H1 (cell line): ENCODE results near the gene MED17. TPM values are rescaled to one million over a fixed set of nuclear protein-coding genes. Genes with fewer than 3 reads are reported as not detected.

ENCODE experiments used
- CTCF ChIA-PET: fragments of 300-600 bp; sonication (Branson Sonifier 250); formaldehyde crosslinking; loops from one replicate; lab custom pipeline; 2021; ENCODE audit not compliant: partially characterized antibody; lab: Charles Lee
- POLR2A ChIA-PET: fragments of 300-600 bp; sonication (Branson Sonifier 250); formaldehyde crosslinking; loops from one replicate; lab custom pipeline; 2021; ENCODE audit warnings: inconsistent platforms; ENCODE audit not compliant: partially characterized antibody; lab: Charles Lee
- DNase-seq, 2 experiments: peaks; one replicate each; pipeline versions ENCODE4 v3.0.0 to v3.0.0-alpha.2; 2010 to 2022; ENCODE audit warnings: low spot score in 2 of 2, low read depth in 1 of 2, mixed read lengths in 1 of 2
- FAIRE-seq: peaks from 2 replicates; lab custom pipeline; 2011; peaks lifted over from hg19 to GRCh38; lab: Jason Lieb, UNC
- H2AFZ ChIP-seq: 2 replicates; pipeline ENCODE4 v1.8.1; 2012; ENCODE audit warnings: low read length, inconsistent platforms
- H2AK5ac ChIP-seq: 2 replicates; pipeline ENCODE4 v1.6.1; 2013; ENCODE audit warnings: low read depth, low read length
- H2BK120ac ChIP-seq: replicated peaks from 2 replicates; pipeline ENCODE3; 2013; ENCODE audit warnings: low read depth, low read length, inconsistent platforms
- H2BK12ac ChIP-seq: 2 replicates; pipeline ENCODE4 v1.6.1; 2013; ENCODE audit warnings: low read depth, low read length
- H2BK15ac ChIP-seq: 2 replicates; pipeline ENCODE4 v1.6.1; 2013; ENCODE audit warnings: low read length
- H2BK20ac ChIP-seq: 2 replicates; pipeline ENCODE4 v1.6.1; 2013; ENCODE audit warnings: low read length
- H2BK5ac ChIP-seq: 2 replicates; pipeline ENCODE4 v1.6.1; 2013; ENCODE audit warnings: low read depth, low read length
- H3K14ac ChIP-seq: 2 replicates; pipeline ENCODE4 v1.6.1; 2013; ENCODE audit warnings: inconsistent platforms; ENCODE audit not compliant: insufficient read length
- H3K18ac ChIP-seq: 2 replicates; pipeline ENCODE4 v1.6.1; 2013; ENCODE audit warnings: low read length; ENCODE audit errors: extremely low read depth
- H3K23ac ChIP-seq: 2 replicates; pipeline ENCODE4 v1.6.1; 2013; ENCODE audit warnings: inconsistent platforms; ENCODE audit not compliant: insufficient read length
- H3K23me2 ChIP-seq: 2 replicates; pipeline ENCODE4 v1.6.1; 2013; ENCODE audit warnings: low read depth, low read length
- H3K27ac ChIP-seq: 2 replicates; pipeline ENCODE4 v1.6.1; 2011; ENCODE audit warnings: low read depth, low read length, inconsistent platforms
- H3K27me3 ChIP-seq, 4 experiments: replicated peaks in 1 of 4; 1 replicate in 1 of 4; 2 replicates in 3 of 4; pipeline versions ENCODE4 v1.6.1 to v1.8.1; 2011 to 2013; ENCODE audit warnings: low read length in 3 of 4, mild to moderate bottlenecking in 3 of 4, inconsistent platforms in 2 of 4, mixed read lengths in 2 of 4, moderate library complexity in 1 of 4; ENCODE audit not compliant: control insufficient read depth in 3 of 4, insufficient read depth in 3 of 4; ENCODE audit errors: extremely low read depth in 1 of 4
- H3K36me3 ChIP-seq, 4 experiments: 2 replicates each; pipeline versions ENCODE4 v1.6.1 to v1.8.1; 2011 to 2013; ENCODE audit warnings: mild to moderate bottlenecking in 4 of 4, low read length in 3 of 4, moderate library complexity in 2 of 4, control low read depth in 1 of 4, inconsistent platforms in 1 of 4; ENCODE audit not compliant: insufficient read depth in 4 of 4, control insufficient read depth in 2 of 4
- H3K4ac ChIP-seq: replicated peaks from 2 replicates; pipeline ENCODE3; 2013; ENCODE audit warnings: low read length, low read depth, mixed read lengths, inconsistent platforms; ENCODE audit not compliant: insufficient read length
- H3K4me1 ChIP-seq, 4 experiments: replicated peaks in 1 of 4; 1 replicate in 1 of 4; 2 replicates in 3 of 4; pipeline versions ENCODE4 v1.6.1 to v1.8.1; 2011 to 2013; ENCODE audit warnings: low read length in 3 of 4, inconsistent platforms in 2 of 4, mixed read lengths in 1 of 4; ENCODE audit not compliant: insufficient read depth in 4 of 4, control insufficient read depth in 3 of 4
- H3K4me2 ChIP-seq, 2 experiments: 2 replicates each; pipeline versions ENCODE4 v1.6.1 to v1.8.1; 2011 to 2013; ENCODE audit warnings: low read depth in 2 of 2, low read length in 2 of 2, control low read depth in 1 of 2, inconsistent platforms in 1 of 2, mild to moderate bottlenecking in 1 of 2; ENCODE audit not compliant: insufficient read depth in 1 of 2
- H3K4me3 ChIP-seq, 4 experiments: fragments of 200-600, 300-600 bp in 1 of 4; sonication (generic), shearing (Covaris generic), sonication (Bioruptor Twin) in 1 of 4; 2 replicates each; pipeline versions ENCODE4 v1.5.1 to v1.8.1; 2011 to 2016; ENCODE audit warnings: low read length in 4 of 4, low read depth in 3 of 4, control low read depth in 2 of 4, inconsistent platforms in 2 of 4, mild to moderate bottlenecking in 2 of 4, mixed read lengths in 1 of 4, moderate library complexity in 1 of 4; ENCODE audit not compliant: insufficient read depth in 2 of 4; ENCODE audit errors: extremely low read depth in 1 of 4
- H3K56ac ChIP-seq: replicated peaks from 2 replicates; pipeline ENCODE3; 2013; ENCODE audit warnings: low read depth, mild to moderate bottlenecking, mixed read lengths, low read length, inconsistent platforms; ENCODE audit not compliant: insufficient read length
- H3K79me1 ChIP-seq: 2 replicates; pipeline ENCODE4 v1.6.1; 2013; ENCODE audit warnings: low read depth, low read length, control low read depth
- H3K79me2 ChIP-seq, 2 experiments: 2 replicates each; pipeline versions ENCODE4 v1.6.1 to v1.8.1; 2012 to 2013; ENCODE audit warnings: low read length in 2 of 2, mild to moderate bottlenecking in 2 of 2, inconsistent platforms in 1 of 2; ENCODE audit not compliant: insufficient read depth in 2 of 2, control insufficient read depth in 1 of 2
- H3K9ac ChIP-seq, 4 experiments: replicated peaks in 1 of 4; 1 replicate in 1 of 4; 2 replicates in 3 of 4; pipeline versions ENCODE4 v1.6.1 to v1.8.1; 2011 to 2013; ENCODE audit warnings: low read depth in 3 of 4, low read length in 3 of 4, control low read depth in 2 of 4, mild to moderate bottlenecking in 2 of 4, moderate library complexity in 2 of 4, inconsistent platforms in 1 of 4; ENCODE audit errors: extremely low read depth in 1 of 4
- H3K9me3 ChIP-seq, 2 experiments: 2 replicates each; pipeline versions ENCODE4 v1.6.1 to v1.8.1; 2012 to 2013; ENCODE audit warnings: mild to moderate bottlenecking in 2 of 2, moderate library complexity in 2 of 2, control low read depth in 1 of 2, inconsistent platforms in 1 of 2, low read depth in 1 of 2, low read length in 1 of 2, mixed read lengths in 1 of 2; ENCODE audit not compliant: insufficient read depth in 2 of 2
- H4K20me1 ChIP-seq, 2 experiments: replicated peaks in 1 of 2; 2 replicates each; pipeline versions ENCODE3 to v1.8.1; 2011 to 2013; ENCODE audit warnings: inconsistent platforms in 2 of 2, low read length in 2 of 2, mild to moderate bottlenecking in 1 of 2; ENCODE audit not compliant: insufficient read depth in 2 of 2, control insufficient read depth in 1 of 2
- H4K5ac ChIP-seq: 2 replicates; pipeline ENCODE4 v1.6.1; 2013; ENCODE audit warnings: low read length, low read depth, mixed read lengths, inconsistent platforms; ENCODE audit not compliant: insufficient read length
- H4K8ac ChIP-seq: 2 replicates; pipeline ENCODE4 v1.8.0; 2013; ENCODE audit warnings: mild to moderate bottlenecking, moderate library complexity, low read length, inconsistent platforms; ENCODE audit not compliant: insufficient read depth; ENCODE audit errors: extremely low read depth
- H4K91ac ChIP-seq: replicated peaks from 2 replicates; pipeline ENCODE3; 2013; ENCODE audit warnings: low read length, mixed read lengths, inconsistent platforms; ENCODE audit not compliant: insufficient read length
- CHD2 ChIP-seq: IDR thresholded peaks from 2 replicates; pipeline ENCODE4 v1.6.1; 2012; ENCODE audit warnings: low read length, improper control_type of control experiment
- MAX ChIP-seq: IDR thresholded peaks from 2 replicates; pipeline ENCODE4 v1.6.1; 2012; ENCODE audit warnings: inconsistent platforms
- PHF8 ChIP-seq: fragments of 200-600 bp; sonication (generic); conservative IDR thresholded peaks from 2 replicates; pipeline ENCODE4 v1.7.1; 2012; ENCODE audit warnings: low read depth, mild to moderate bottlenecking, inconsistent platforms, low read length, moderate library complexity
- WGBS, 2 experiments: shearing (Covaris generic) in 1 of 2; methylation state at CpG; one replicate each; pipeline versions ENCODE4 v1.1.6 to v1.1.7; 2013 to 2015; ENCODE audit warnings: low lambda C conversion rate in 2 of 2, mixed read lengths in 2 of 2, inconsistent platforms in 1 of 2, low coverage in 1 of 2, missing lambda C conversion rate in 1 of 2; ENCODE audit not compliant: insufficient replicate concordance in 2 of 2, insufficient coverage in 1 of 2, insufficient read length in 1 of 2; ENCODE audit errors: extremely low coverage in 1 of 2, missing lambda C conversion rate in 1 of 2; 5-methylcytosine and 5-hydroxymethylcytosine counted together
- polyA plus RNA-seq, 7 experiments: library from polyadenylated mRNA; depleted of rRNA in 3 of 7; stranded (reverse) in 5 of 7; unstranded in 2 of 7; fragments of >200 nt in 5 of 7; fragments of 200-250 nt in 2 of 7; gene quantifications; 1 replicate in 5 of 7; 2 replicates in 1 of 7; 4 replicates in 1 of 7; pipeline versions ENCODE4 v1.2.1 to v1.2.3, GENCODE V29; 2011 to 2013; ENCODE audit warnings: missing spikeins in 2 of 7, mixed read lengths in 2 of 7
- total RNA-seq: library from RNA; stranded (reverse); fragmentation: NEBNext Ultra II Directional; extraction: Animal tissue kit (Norgen Biotek cat#: 25700); gene quantifications from 2 replicates; pipeline ENCODE4 v1.2.1, GENCODE V29; 2021

The MED17 gene
- total and polyA plus RNA-seq, 2 of the 8 experiments (the other 6 are each of a cell fraction or from before 2014, with no cell fraction given) = 8.8 to 33.7 TPM

- no peak overlapping the region for H4K8ac ChIP-seq
- no peak overlapping the region for H4K91ac ChIP-seq
- no peaks in the 10 kb centered on the region for H3K4me1 ChIP-seq
- no peaks in the 10 kb centered on the region for H3K79me1 ChIP-seq
- CTCF ChIA-PET = no interaction called here
- H2BK15ac ChIP-seq = no peak overlapping the region
- no peak overlapping the region for H4K5ac ChIP-seq
- peaks cover 0 to 2% of the 10 kb centered on the region in 2 experiments for H4K20me1 ChIP-seq
- FAIRE-seq = no peak
- peaks cover 4 to 58% (median 26%) of the 10 kb centered on the region in 4 experiments for H3K36me3 ChIP-seq
- 87% methylated on average over 3 of the region's 3 CpGs; no CpG with 5 or more reads in 1 of the 2 experiments for WGBS, 2 experiments
- no peak overlapping the region for H3K56ac ChIP-seq
- no peak overlapping the region for H3K14ac ChIP-seq
- POLR2A ChIA-PET = interaction anchor here (1.6 to 4.5 kb wide), 4 partner anchors 16 to 33 kb away, joined by 5 to 23 read pairs (median 5); partner anchors contain the start of genes C11orf54, MED17 and TAF1D
- no peak overlapping the region for H2AFZ ChIP-seq
- no peak overlapping the region for H3K27ac ChIP-seq
- no peak overlapping the region for H2AK5ac ChIP-seq
- H2BK20ac ChIP-seq = no peak overlapping the region
- H3K27me3 ChIP-seq = no peaks in the 10 kb centered on the region
- no peak overlapping the region for H2BK120ac ChIP-seq
- no peak overlapping the region for H3K4me2 ChIP-seq
- H2BK12ac ChIP-seq = no peak overlapping the region
- H2BK5ac ChIP-seq = no peak overlapping the region
- H3K18ac ChIP-seq = no peak overlapping the region
- H3K4me3 ChIP-seq = no peak overlapping the region
- no peak overlapping the region for H3K9ac ChIP-seq
- H3K9me3 ChIP-seq = no peaks in the 10 kb centered on the region; a peak in 1 of 4 replicates
- DNase-seq = no peak
- no peak overlapping the region for H3K4ac ChIP-seq
- H3K23me2 ChIP-seq = no peaks in the 10 kb centered on the region
- no peaks in the 10 kb centered on the region for H3K79me2 ChIP-seq
- TF ChIP-seq PHF8 (no peak), CHD2 (no peak), MAX (no peak)
- H3K23ac ChIP-seq = no peak overlapping the region
Observed at GRCh38 chr11:93757301-93757700, 26.8 kb upstream of the MED17 start.
